GM18499 (cell line): ENCODE measurements around the gene CAMK2B.

ENCODE experiments used
- ATAC-seq: cut with Tn5 transposase; IDR thresholded peaks from one replicate; pipeline ENCODE4 v1.9.1; 2021; ENCODE audit warnings: moderate number of reproducible peaks; ENCODE audit not compliant: insufficient read depth, unreplicated experiment

The CAMK2B gene

DNA sequence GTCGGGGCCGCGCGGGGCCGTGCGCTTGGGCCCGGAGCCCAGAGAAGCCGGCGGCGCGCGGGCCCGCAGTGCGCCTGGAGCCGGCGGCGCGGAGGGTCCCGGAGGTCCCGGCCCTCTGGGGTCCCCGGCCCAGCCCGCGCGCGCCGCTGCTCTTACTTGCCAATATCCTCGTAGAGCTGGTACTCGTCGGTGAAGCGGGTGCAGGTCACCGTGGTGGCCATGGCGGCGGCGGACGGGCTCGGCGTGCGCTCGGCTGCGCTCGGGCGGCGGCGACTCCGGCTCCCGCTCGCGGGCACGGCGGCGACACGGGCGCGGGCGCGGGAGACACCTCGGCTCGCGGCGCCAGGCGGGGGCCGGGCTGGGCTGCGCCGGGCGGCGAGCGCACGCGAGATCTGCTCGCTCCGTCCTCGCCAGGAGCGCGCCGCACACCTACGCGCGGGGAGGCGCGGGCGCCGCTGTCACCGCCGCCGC is at the start of gene CAMK2B:
Gene CAMK2B, minus strand, starts transcription at position 394 of the 471 bp plus-strand sequence. Its CDS starts 173 bp downstream, at position 221.
- ATAC-seq, result no peak

DNA sequence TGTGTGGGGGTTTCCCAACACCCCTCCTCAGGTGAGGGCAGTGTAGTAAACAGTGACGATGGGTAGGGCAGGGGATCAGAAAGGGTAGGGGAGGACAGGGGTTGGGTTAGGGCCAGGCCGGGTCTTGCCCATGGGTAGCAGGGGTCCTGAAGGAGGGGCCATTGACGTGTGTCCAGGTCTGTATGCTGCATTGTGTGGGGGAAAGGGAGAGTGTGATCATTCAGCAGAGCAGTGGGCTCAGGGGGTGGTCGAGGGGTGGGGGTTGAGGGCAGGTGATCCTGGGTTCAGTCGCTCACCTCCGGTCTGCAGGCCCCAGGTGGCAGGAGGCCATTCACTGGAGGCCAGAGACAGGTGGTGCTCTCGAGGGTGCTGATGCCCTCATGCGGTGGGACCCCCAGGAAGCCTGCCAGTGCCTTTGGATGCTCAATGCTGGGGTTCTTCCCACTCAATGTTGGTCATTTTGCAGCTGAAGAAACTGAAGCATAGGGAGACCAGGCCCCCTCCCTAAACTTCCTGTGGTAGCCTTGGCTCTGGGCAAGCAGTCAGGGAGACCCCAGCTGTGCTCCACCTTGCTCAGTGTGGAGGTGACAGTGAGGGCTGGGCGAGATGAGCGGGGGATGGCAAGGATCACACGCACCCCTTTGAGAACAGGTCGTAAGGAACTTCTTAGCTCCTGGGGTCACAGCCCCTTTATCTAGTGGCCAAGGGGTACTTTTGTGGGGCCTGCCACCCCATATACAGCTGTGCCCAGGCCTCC is 48.8 kb upstream of the CAMK2B start:
- ATAC-seq, result no peak

DNA sequence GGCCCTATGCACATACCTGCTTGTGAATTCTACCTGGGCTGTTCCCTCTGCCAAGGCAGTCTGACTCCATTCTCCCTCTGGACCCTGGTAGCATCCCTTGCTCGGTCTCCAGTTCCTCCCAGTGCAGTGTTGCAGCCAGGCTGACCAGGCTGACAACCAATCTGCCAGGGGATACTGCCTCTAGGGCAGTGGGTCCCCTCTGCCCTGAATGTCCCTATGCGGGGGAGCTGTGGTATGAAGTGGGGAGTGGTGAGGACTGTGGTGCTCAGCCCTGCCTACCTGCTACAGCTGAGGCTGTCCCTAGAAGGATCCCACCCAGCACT is 48.0 kb upstream of the CAMK2B start:
- no peak for ATAC-seq

DNA sequence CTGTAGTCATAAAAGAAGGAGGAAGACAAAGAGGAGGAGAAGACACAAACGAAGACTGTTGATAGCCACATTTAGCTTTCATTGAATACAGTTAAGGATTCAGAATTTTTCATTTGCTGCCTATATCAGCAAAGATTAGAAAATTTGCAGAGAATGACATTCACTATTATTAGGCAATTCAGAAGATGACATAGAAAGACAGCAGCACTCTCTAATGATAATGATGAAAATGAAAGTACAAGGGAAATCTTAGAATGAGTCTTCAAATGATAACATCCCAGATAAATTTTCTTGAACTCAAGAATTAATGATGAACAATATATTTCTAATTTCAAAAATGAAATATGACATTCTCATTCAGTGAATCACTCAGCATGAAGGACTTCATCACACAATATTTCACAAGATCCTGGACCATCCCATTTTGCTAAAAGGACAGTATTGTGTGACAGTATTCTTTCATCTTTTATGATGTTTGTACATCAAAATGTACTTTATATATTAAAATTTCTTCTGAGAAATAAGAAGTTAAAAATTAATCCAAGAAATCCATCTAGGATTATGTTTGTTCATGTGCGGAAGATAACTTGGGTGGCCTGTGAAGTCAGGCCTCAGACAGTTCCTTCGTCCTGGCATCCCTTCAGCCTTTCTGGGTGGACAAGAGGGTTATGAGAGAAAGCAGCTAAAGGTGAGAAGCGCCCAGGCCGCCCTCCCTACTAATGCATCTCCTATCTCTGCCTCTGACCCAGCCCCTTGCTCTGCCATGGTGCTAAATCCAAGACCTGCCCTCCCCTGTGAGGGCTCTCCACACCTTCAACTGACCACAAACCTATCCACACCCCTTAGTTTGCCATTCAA is 47.4 kb upstream of the CAMK2B start:
- no peak for ATAC-seq

DNA sequence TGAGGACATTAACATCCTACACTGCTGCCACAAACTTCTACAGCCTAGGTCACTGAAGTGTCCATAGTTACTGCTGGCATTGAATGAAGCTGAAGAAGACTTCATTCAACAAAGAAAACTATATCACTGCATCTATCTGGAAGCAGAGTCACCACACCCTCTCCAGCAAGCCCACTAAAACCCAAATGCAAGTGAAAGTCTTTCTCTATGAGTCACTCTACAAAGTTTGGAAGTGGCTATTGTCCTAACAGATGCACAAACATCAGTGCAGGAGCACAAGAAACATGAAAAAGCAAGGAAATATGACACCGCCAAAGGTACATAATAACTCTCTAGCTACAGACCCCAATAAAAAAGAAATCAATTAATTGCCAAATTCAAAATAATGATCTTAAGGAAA is 43.5 kb upstream of the CAMK2B start:
- no peak for ATAC-seq

DNA sequence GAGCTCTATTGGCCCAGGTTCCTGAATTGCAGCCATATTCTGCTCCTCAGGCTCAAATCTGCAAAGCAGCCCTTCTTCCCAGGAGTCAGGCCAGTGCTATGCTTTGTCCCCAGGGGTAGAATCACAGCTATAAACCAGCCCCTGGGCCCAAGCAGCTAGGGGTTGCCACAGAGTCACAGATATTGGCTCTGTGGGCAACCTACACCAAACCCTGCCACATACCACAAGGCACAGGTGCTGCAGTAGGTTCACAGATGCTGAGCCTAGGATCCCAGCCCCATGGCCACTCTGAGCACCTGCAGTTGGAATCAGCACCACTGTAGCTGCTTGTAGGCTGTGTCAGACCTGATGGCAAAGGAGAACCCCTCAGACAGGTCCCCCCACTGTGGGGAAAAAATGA is 43.1 kb upstream of the CAMK2B start:
- ATAC-seq, result no peak

DNA sequence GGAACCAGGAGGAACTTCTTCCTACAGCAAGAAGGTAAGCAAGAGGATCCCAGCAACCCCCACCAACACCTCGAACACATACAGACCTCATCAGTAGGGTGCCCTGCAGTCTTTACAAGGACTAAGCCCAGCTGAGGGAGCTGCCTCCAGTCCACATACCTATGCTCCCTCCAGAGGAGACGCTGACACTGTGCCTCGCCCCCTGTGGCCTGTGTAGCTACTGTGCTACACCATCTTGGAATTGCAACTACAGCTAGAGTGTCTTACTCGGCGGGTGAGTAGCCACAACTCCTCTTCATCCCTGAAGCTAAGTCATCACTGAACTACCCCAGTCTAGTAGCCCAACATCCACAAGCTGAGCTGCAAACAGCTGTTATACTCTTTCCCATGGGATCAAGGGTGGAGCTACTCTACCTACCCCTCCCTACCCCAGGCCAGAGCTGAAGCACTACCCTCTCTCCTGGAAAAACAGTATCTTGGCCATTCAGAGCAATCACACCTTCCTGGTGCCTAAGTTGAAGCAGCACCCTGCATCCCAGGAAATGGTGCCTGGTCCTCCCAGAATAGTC is 42.2 kb upstream of the CAMK2B start:
- no peak for ATAC-seq

DNA sequence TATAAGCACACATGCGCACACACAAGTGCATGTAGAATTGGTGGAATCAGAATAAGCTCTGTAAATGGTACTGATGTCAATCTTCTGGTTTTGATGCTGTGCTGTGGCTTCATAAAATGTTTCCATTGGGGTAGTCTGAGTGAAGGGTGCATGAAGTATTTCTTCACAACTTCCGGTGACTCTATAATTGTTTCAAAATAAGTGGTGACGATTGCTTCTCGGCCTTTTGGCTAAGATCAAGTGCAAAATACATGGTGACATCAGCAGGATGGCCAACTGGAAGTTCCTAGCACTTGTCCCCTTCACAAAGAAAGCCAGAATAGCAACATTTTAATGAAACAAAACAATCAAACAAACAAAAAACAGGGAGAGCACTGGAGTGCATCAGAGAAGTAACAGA is 41.6 kb upstream of the CAMK2B start:
- ATAC-seq, result no peak

DNA sequence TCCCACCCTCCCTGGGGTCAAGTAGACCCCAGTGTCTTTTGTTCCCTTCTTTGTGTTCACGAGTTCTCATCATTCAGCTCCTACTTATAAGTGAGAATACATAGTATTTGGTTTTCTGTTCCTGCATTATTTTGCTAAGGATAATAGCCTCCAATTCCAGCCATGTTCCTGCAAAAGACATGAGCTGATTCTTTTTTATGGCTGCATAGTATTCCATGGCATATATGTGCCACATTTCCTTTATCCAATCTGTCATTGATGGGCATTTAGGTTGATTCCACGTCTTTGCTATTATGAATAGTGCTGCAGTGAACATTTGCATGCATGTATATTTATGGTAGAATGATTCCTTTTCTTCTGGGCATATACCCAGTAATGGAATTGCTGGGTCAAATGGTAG is 28.3 kb upstream of the CAMK2B start:
- no peak for ATAC-seq

DNA sequence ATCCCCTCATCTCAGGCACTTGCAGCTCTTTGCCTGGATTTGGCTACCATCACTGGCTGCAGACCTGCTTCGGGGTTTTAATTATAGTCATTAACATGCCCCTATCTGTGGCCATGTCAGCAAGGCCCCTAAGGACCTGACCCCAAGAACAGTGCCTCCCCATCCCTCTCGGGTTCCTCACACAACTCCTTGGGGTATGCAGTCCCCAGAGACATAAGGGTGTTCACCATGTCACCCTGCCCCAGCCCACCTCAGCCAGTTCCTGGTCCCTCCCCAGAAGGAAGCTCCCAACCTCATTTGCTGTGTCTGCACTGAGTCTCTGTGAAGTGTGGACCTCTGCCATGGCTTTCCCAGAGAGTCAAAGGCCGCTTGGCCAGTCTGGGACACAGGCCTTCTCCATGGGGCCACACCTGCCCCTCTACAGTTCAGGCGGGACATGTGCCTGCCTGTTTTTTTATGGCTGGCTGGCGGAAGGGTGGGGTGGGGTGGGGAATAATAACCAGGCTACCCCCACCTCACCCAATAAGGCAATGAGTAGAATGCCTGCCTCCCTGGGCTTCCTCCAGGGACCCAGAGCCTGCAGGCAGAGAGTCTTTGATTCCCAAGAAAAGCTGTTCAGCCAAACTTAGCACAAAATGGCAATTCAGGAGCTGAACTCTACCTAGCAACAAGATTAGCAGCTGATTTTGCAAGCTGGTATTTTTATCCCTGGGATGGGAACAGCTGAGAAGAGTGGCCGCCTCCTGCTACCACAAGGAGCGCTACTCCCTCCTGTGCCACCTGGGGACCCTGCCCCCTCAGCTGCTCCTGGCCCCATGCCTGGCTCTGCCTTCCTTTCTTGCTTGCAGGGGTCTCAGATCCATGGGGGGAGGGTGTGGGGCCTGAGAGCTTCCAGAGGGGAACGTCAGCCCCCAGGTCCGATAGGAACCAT is 23.7 kb upstream of the CAMK2B start:
- no peak for ATAC-seq

DNA sequence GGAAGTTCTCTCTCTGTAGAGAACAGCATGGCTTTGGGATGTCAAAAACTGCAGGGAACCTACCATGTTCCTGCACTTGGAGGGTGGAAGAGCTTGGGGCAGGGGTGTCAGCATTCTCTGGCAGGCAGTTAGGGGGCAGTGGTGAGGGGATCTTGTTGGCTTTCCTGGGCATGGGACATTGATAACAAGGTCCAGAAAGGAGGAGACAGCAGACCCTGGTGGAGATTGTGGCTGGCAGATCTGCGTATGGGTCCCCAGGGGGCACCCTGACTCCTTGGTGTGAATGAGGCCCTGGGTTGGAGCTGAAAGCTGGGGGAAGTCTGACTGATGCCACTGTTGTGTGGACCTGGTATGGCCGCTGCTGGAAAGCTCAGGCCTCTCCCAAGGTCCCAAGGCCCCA is 22.9 kb upstream of the CAMK2B start:
- ATAC-seq, result no peak

DNA sequence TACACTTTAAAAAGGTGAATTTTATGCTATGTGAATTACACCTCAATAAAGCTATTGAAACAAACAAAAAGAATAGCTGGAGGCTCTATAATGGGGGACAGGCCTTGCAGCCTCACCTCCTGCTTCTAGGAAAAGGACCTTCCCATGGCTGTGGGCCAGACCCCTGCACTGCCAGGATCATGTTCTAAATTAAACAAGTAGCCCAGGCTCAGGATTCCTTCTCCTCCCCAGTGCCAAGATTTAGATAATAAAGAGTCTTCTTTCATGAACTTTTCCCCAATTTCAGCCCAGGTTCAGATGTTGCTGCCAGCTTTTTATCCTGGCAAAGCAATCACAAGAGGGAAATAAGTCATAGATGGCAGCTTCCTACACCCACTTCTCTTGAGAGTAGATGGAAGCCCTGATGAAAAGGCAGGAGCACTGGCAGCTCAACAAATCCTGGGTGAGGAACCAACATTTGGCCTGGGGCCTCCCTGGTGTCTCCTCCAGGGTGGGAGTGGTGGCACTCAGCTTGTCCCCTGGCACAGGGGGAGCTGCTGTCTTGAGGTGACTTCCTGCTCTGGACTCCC is 22.2 kb upstream of the CAMK2B start:
- no peak for ATAC-seq

DNA sequence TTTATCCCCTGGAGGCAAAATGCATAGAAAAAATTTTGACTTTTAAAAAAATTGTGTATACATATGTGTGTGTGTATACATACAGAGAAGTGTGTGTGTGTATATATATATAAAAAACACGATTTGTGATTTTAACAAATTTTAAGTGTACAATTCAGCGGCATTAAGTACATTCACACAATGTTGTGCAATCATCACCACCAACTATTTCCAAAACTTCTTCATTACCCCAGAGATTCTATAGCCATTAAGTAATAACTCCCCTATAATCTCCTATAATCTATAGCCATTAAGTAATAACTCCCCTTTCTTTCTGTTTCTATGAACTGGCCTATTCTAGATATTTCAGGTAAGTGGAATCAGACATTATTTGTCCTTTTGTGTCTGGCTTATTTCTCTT is 20.7 kb upstream of the CAMK2B start:
- ATAC-seq, result no peak

DNA sequence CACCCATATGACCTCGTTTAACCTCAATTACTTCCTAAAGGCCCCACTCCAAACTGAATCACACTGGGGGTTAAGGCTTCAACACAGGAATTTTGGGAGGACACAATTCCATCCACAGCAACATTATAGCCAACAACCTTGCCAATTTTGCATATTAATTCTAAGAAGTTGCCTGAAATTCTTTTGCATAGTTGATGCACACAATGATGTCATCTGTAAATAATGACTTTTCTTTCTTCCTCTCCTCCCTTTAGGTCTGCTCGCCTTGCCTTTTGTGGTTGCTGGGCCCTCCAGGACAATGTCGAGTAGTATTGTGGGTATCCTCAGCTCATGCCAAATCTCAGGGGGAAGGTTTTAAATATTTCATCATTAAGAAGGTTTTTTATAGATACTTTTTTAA is 16.0 kb upstream of the CAMK2B start:
- ATAC-seq, result no peak

DNA sequence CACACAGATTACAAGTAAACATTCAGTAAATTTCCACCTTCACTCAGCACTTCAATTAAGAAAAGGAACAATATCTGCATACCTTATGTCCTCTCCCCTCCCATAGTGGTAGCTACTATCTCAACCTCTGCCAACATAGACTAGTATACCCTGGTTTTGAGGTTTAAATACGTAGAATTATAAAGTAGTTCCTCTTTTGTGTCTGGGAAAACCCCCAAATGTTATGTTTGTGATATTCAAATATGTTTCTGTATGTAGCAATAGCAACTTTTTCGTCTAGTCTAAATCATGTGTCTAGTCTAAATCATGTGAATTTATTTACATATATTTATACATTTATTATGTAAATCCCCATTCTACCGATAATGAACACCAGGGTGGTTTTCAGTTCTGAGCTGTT is 13.2 kb upstream of the CAMK2B start:
- ATAC-seq, result peak; percentile 82

DNA sequence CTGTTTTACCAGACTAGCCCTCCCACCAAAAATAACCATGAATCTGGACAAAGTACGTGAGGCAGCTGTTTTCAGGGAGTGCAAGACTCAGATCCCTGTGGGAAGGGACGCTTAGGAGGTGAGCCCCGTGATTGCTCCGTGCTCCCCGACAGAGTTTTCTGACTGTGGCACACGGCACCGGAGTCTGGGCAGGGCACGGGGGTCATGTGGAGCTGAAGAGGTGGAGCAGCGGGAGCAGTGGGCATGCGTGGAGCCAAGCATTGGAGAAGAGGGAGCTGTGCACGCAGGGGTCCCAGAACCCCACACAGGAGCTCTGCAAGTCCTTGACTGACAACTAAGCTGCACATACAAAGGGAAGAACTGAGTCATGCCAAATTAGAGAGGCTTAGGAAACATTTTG is 11.1 kb upstream of the CAMK2B start:
- ATAC-seq, result no peak

DNA sequence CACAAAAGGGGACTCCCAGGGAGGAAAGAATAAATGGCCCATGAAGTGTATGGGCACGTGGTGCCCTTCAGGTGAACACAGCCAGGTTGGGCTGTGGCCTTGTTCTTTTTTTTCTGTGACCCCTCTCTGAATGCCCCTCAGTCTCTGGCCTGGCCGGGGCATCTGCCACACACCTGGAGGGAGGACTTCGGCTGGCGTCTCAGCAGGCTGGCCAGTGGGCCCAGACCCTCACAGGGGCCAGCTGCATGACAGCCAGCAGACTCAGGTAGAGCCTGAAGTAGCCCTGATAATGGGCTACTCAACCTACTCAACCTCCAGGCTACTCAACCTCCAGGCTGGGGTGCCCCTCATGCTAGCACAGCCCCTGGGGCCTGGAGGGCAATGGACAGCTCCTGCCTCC is 9.8 kb upstream of the CAMK2B start:
- no peak for ATAC-seq

DNA sequence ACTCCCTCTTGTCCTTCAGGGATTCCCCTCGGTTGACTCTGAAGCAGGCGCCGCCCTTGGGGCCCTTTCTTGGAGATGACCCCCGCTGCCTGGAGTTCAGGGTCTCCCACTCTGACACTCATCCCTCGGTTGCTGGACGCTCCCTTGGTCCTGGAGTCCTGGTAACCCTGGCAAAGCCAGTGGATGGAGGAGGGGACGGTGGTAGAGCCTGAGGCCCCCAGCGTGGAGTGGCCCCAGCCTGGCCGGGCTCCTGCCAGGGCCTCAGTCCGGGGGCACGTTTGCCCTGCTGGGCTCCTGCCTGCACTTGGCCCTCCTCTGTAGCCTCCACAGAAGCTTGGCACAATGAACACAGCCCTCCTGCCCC is 9.3 kb upstream of the CAMK2B start:
- ATAC-seq, result no peak

DNA sequence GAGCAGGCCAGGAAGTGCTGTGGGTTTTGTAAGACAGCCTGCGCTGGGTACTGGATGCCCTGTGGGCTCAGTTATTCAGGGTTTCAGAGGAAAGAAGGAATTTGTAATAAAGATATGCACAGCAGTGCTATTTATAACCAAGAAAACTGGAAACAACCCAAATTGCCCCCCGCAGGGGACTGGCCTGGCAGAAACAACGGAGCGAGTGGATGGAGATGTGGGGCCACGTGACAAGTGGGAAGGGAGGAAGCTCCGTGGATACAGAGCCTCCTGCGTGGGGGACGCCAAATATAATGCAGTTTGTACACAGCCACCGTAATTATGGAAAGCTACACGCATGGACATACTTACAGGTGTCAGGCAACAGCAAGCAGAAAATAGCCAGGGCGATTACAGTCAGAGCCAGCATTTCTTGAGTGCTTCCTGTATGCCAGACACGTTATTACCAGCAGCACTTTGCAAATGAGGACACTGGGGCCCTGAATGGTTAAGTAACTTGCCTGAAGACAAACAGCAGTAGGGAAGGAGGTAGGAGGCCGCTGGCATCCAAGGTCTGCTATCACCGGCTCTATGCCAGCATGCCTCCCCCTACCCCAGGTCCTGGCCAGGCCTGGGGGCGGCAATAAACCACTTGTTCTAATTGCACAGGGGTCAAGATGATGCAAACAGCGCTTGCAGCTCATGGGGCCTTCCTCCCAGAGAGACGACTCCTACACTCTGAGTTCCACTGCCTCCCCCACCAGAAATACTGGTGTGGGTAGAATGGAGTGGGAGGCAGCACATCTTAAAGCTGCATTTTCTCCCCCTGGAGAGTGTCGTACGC is 8.7 kb upstream of the CAMK2B start:
- ATAC-seq, result no peak
